Gastrocnemius medialis (tissue), 4 donors: ENCODE measurements around the gene SPEF2.

Experiments
- POLR2A ChIP-seq, 2 donors: fragments of 450-650 bp; IDR thresholded peaks; one replicate each; pipeline ENCODE4 v1.6.1; 2017; ENCODE audit warnings: antibody characterized with exemption in 2 of 2, mild to moderate bottlenecking in 2 of 2, moderate library complexity in 2 of 2
- TF ChIP-seq, protein P1 (sequence below), 5 experiments: fragments of 450-650 bp in 3 of 5; fragments of 200-600 bp in 2 of 5; sonication (generic) in 2 of 5; IDR thresholded peaks in 4 of 5; conservative IDR thresholded peaks in 1 of 5; 1 replicate in 4 of 5; 2 replicates in 1 of 5; pipeline ENCODE4 v1.5.1; 2016 to 2019; ENCODE audit warnings: antibody characterized with exemption in 5 of 5, mild to moderate bottlenecking in 3 of 5, moderate library complexity in 3 of 5

DNA sequence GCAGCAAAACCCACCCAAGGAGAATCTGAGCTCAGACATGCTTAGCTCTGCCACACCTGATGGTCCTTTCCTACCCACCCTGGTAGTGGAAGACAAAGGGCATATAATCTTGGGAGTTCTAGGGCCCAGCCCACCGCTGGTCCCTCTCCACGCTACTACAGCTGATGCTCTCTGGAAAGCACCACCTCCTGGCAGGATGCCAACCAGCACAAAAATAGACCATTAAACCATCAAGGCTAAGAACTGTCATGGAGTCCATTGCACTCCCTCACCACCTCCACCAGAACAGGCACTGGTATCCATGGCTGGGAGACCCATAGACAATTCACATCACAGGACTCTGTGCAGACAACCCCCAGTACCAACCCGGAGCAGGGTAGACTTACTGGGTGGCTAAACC lies 128.0 kb downstream of the SPEF2 start:
- TF ChIP-seq, protein P1, sequence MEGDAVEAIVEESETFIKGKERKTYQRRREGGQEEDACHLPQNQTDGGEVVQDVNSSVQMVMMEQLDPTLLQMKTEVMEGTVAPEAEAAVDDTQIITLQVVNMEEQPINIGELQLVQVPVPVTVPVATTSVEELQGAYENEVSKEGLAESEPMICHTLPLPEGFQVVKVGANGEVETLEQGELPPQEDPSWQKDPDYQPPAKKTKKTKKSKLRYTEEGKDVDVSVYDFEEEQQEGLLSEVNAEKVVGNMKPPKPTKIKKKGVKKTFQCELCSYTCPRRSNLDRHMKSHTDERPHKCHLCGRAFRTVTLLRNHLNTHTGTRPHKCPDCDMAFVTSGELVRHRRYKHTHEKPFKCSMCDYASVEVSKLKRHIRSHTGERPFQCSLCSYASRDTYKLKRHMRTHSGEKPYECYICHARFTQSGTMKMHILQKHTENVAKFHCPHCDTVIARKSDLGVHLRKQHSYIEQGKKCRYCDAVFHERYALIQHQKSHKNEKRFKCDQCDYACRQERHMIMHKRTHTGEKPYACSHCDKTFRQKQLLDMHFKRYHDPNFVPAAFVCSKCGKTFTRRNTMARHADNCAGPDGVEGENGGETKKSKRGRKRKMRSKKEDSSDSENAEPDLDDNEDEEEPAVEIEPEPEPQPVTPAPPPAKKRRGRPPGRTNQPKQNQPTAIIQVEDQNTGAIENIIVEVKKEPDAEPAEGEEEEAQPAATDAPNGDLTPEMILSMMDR (IDR thresholded peaks at IDR 0.05 in 4 of 5, conservative IDR thresholded peaks at IDR 0.05 in 1 of 5): no peak
- no peak for TF ChIP-seq POLR2A (IDR thresholded peaks at IDR 0.05)
